ENCODE results near the gene HIPK2. TPM values are rescaled to one million over a fixed set of nuclear protein-coding genes. Genes with fewer than 3 reads are reported as not detected.

The HIPK2 gene
- total RNA-seq, 1 experiment from 2014 or later, result 35.2 TPM

- H3K9me3 ChIP-seq (ENCODE audit: insufficient read depth, low read depth), result no peaks in the 10 kb centered on the region
- no peak overlapping the region for H2AFZ ChIP-seq
- no peak overlapping the region for H3K4me3 ChIP-seq
- 0 out of 2 replicates have a peak, but pooled peaks cover 5% of the 10 kb centered on the region for H3F3A ChIP-seq (ENCODE audit: insufficient read depth, low read depth)
- no peaks in the 10 kb centered on the region for H3K27me3 ChIP-seq (ENCODE audit: insufficient read depth, low read depth)
- 0 out of 2 replicates have a peak, but pooled peaks cover 8% of the 10 kb centered on the region for H3K36me3 ChIP-seq (ENCODE audit: low read depth)
- intact Hi-C loops (cut with micrococcal nuclease; ENCODE audit: unreplicated experiment), result no loop called here
- no peak for DNase-seq
- H3K9me2 ChIP-seq (ENCODE audit: insufficient read depth), result no peaks in the 10 kb centered on the region
- H3K4me1 ChIP-seq (replicated peaks; ENCODE audit: insufficient read depth), result peaks cover 15% of the 10 kb centered on the region
- H3K4me2 ChIP-seq, result no peak overlapping the region
- no peak for TF ChIP-seq EZH2 (IDR thresholded peaks at IDR 0.05; ENCODE audit: low read depth)
- no peak for TF ChIP-seq CTCF (conservative IDR thresholded peaks at IDR 0.05)
- ChIA-PET POLR2A (ENCODE audit: unreplicated experiment) (no interaction called here), CTCF (no interaction called here)
- H3K79me2 ChIP-seq (ENCODE audit: low read depth), result no peaks in the 10 kb centered on the region
- H3K27ac ChIP-seq, result no peak overlapping the region
- H4K20me1 ChIP-seq (ENCODE audit: insufficient read depth), result no peaks in the 10 kb centered on the region; the same call in 1 of the 2 replicates
- no TSS peak for BruUV-seq (replicated peaks)
Observed at GRCh38 chr7:139600306-139600705, 177.5 kb downstream of the HIPK2 start.

DNA sequence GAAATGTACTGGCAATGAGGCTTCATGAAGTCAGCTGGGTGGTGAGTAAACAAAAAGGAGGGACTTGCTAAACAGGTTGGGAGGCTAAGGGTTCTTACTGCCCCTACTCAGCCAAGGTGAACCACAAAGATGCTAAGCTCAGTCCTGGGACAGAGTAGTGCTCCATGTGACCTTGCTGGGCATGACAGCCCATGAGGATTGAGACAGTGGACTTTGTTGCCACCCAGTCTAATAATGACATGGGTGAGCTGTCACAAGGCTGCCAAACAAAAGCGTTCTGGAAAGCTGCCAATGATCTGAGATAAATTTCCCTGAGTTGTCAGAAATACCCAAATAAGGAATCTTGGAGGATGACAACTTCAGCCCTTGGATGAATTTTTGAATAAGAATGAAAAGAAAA lies 179.2 kb downstream of the HIPK2 start:
- no peak overlapping the region for H3K4me3 ChIP-seq
- intact Hi-C loops (cut with micrococcal nuclease; ENCODE audit: unreplicated experiment), result no loop called here
- peak; percentile 11 to 80 for DNase-seq
- H3K9me2 ChIP-seq (ENCODE audit: insufficient read depth), result no peaks in the 10 kb centered on the region
- no peaks in the 10 kb centered on the region; the same call in 1 of the 2 replicates for H4K20me1 ChIP-seq (ENCODE audit: insufficient read depth)
- H3F3A ChIP-seq (ENCODE audit: insufficient read depth, low read depth), result 0 out of 2 replicates have a peak, but pooled peaks cover 5% of the 10 kb centered on the region
- TF ChIP-seq CTCF (conservative IDR thresholded peaks at IDR 0.05) (no peak), EZH2 (IDR thresholded peaks at IDR 0.05; ENCODE audit: low read depth) (no peak)
- no peak overlapping the region for H3K27ac ChIP-seq
- ChIA-PET POLR2A (ENCODE audit: unreplicated experiment) (no interaction called here), CTCF (no interaction called here)
- no peaks in the 10 kb centered on the region for H3K79me2 ChIP-seq (ENCODE audit: low read depth)
- H3K4me2 ChIP-seq, result no peak overlapping the region
- no TSS peak for BruUV-seq (replicated peaks)
- H3K36me3 ChIP-seq (ENCODE audit: low read depth), result 0 out of 2 replicates have a peak, but pooled peaks cover 8% of the 10 kb centered on the region
- no peaks in the 10 kb centered on the region for H3K9me3 ChIP-seq (ENCODE audit: insufficient read depth, low read depth)
- H3K27me3 ChIP-seq (ENCODE audit: insufficient read depth, low read depth), result no peaks in the 10 kb centered on the region
- H2AFZ ChIP-seq, result no peak overlapping the region
- H3K4me1 ChIP-seq (replicated peaks; ENCODE audit: insufficient read depth), result peaks cover 15% of the 10 kb centered on the region

DNA sequence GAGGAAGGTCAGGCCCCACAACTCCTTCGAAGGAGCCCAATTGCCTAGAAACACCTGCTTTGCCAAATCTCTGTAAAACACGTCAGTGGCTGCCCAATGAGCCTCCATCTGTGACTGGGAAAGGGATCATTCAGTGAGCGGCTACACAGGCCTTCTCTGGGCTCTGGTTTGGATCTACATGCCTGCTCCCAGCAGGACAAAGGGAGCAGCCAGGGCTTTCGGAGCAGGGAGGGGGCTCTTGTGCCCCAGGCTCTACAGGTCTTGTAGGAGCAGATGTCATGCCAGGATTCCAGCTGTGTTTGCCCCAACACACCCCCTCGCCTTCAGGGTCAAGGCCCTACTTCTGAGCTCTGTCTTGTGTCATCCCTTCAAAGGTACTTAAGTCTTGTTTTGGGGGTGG lies 180.8 kb downstream of the HIPK2 start:
- Histone ChIP-seq H3K27ac (no peak overlapping the region), H3K27me3 (ENCODE audit: insufficient read depth, low read depth) (no peaks in the 10 kb centered on the region), H3K4me1 (replicated peaks; ENCODE audit: insufficient read depth) (peaks cover 15% of the 10 kb centered on the region), H4K20me1 (ENCODE audit: insufficient read depth) (no peaks in the 10 kb centered on the region; the same call in 1 of the 2 replicates), H3K4me3 (no peak overlapping the region), H2AFZ (no peak overlapping the region), H3K79me2 (ENCODE audit: low read depth) (no peaks in the 10 kb centered on the region), H3F3A (ENCODE audit: insufficient read depth, low read depth) (0 out of 2 replicates have a peak, but pooled peaks cover 5% of the 10 kb centered on the region), H3K4me2 (no peak overlapping the region), H3K9me3 (ENCODE audit: insufficient read depth, low read depth) (no peaks in the 10 kb centered on the region), H3K9me2 (ENCODE audit: insufficient read depth) (no peaks in the 10 kb centered on the region), H3K36me3 (ENCODE audit: low read depth) (0 out of 2 replicates have a peak, but pooled peaks cover 8% of the 10 kb centered on the region)
- ChIA-PET CTCF (no interaction called here), POLR2A (ENCODE audit: unreplicated experiment) (no interaction called here)
- intact Hi-C loops (cut with micrococcal nuclease; ENCODE audit: unreplicated experiment), result no loop called here
- no peak for DNase-seq
- BruUV-seq (replicated peaks), result no TSS peak
- no peak for TF ChIP-seq CTCF (conservative IDR thresholded peaks at IDR 0.05)
- no peak for TF ChIP-seq EZH2 (IDR thresholded peaks at IDR 0.05; ENCODE audit: low read depth)
